Osteocyte (in vitro differentiated cells): ENCODE data around the gene CPEB3. TPM values are rescaled to one million over a fixed set of nuclear protein-coding genes. Genes with fewer than 3 reads are reported as not detected.
A peak's percentile ranks its signal among the peaks of the same experiment; 100 is the strongest.
"Not testable (repeated sequence)": the region's sequence is repeated elsewhere in the genome, so short reads cannot be mapped to it uniquely, and the experiment has no call there.

Source experiments
- DNase-seq: peaks from one replicate; pipeline ENCODE4 v3.0.0; 2021; ENCODE audit warnings: mixed read lengths; ENCODE audit not compliant: unreplicated experiment; ENCODE audit errors: extremely low spot score
- H3K27ac Mint-ChIP-seq: one replicate; pipeline ENCODE4 v1.8.0; 2021; ENCODE audit warnings: mild to moderate bottlenecking, mixed read lengths; ENCODE audit not compliant: unreplicated experiment
- H3K27me3 Mint-ChIP-seq: one replicate; pipeline ENCODE4 v1.8.0; 2021; ENCODE audit warnings: mixed read lengths; ENCODE audit not compliant: unreplicated experiment
- H3K36me3 Mint-ChIP-seq: one replicate; pipeline ENCODE4 v1.8.0; 2021; ENCODE audit warnings: mixed read lengths; ENCODE audit not compliant: unreplicated experiment
- H3K4me1 Mint-ChIP-seq: one replicate; pipeline ENCODE4 v1.8.0; 2021; ENCODE audit warnings: mixed read lengths; ENCODE audit not compliant: unreplicated experiment
- H3K4me3 Mint-ChIP-seq: one replicate; pipeline ENCODE4 v1.8.0; 2021; ENCODE audit warnings: mild to moderate bottlenecking, moderate library complexity, mixed read lengths; ENCODE audit not compliant: unreplicated experiment
- H3K9me3 Mint-ChIP-seq: one replicate; pipeline ENCODE4 v1.8.0; 2021; ENCODE audit warnings: mixed read lengths; ENCODE audit not compliant: unreplicated experiment
- CTCF ChIP-seq: fragments of 200-600 bp; sonication (generic); IDR thresholded peaks from 2 replicates; pipeline ENCODE4 v1.5.0; 2021; ENCODE audit warnings: antibody characterized with exemption, mild to moderate bottlenecking, moderate library complexity
- total RNA-seq: library from RNA; stranded (reverse); gene quantifications from 2 replicates; pipeline ENCODE4 v1.2.1, GENCODE V29; 2021

Gene CPEB3
- total RNA-seq, 1 donor from 2014 or later = 2.0 TPM

- Mint-ChIP-seq H3K27me3 (no peaks in the 10 kb centered on the region), H3K9me3 (no peaks in the 10 kb centered on the region), H3K4me1 (peaks cover 15% of the 10 kb centered on the region), H3K36me3 (peaks cover 1% of the 10 kb centered on the region), H3K4me3 (no peak overlapping the region), H3K27ac (no peak overlapping the region)
- DNase-seq = no peak
- TF ChIP-seq CTCF = no peak
Observed at GRCh38 chr10:92146107-92146506, 144.8 kb downstream of the CPEB3 start.

DNA sequence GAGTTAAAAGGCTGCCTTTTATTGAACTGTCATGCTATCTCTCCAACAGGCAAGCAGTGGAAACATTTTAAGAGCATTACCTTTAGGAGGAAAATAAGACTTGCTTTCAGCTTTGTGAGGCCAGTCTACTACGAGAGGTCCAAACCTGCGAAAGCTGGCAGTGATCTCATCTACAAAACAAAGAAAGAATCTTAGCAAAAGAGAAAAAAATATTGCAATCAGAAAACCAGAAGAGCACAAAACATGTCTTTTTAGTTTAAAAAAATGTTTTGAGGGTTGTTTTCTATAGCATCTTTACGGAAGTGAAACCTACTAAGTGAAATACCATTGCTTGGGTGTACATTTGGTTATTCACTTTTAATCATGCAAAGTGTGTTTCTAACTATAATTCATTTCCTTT, 147.9 kb downstream of the CPEB3 start:
- Mint-ChIP-seq H3K36me3 (peaks cover 7% of the 10 kb centered on the region), H3K4me1 (peaks cover 15% of the 10 kb centered on the region), H3K4me3 (no peak overlapping the region), H3K27ac (peak overlapping the region; percentile 10), H3K9me3 (no peaks in the 10 kb centered on the region), H3K27me3 (no peaks in the 10 kb centered on the region)
- TF ChIP-seq CTCF = no peak
- DNase-seq = no peak

- H3K9me3 Mint-ChIP-seq = no peaks in the 10 kb centered on the region
- peaks cover 15% of the 10 kb centered on the region for H3K4me1 Mint-ChIP-seq
- peak; percentile 11 for TF ChIP-seq CTCF
- no peak for DNase-seq
- H3K4me3 Mint-ChIP-seq = no peak overlapping the region
- H3K27me3 Mint-ChIP-seq = no peaks in the 10 kb centered on the region
- peaks cover 9% of the 10 kb centered on the region for H3K36me3 Mint-ChIP-seq
- H3K27ac Mint-ChIP-seq = peak overlapping the region; percentile 10
Observed at GRCh38 chr10:92142512-92142911, 148.4 kb downstream of the CPEB3 start.

DNA sequence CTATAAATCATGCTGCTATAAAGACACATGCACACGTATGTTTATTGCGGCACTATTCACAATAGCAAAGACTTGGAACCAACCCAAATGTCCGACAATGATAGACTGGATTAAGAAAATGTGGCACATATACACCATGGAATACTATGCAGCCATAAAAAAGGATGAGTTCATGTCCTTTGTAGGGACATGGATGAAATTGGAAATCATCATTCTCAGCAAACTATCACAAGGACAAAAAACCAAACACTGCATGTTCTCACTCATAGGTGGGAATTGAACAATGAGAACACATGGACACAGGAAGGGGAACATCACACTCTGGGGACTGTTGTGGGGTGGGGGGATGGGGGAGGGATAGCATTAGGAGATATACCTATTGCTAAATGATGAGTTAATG, 149.7 kb downstream of the CPEB3 start:
- H3K4me3 Mint-ChIP-seq, H3K27ac Mint-ChIP-seq: not testable (repeated sequence)

GRCh38 chr10:92134049-92134448, 156.8 kb downstream of the CPEB3 start:
- not testable (repeated sequence) for H3K27me3 Mint-ChIP-seq, DNase-seq, H3K4me1 Mint-ChIP-seq, H3K9me3 Mint-ChIP-seq, H3K4me3 Mint-ChIP-seq, H3K27ac Mint-ChIP-seq
- peaks cover 14% of the 10 kb centered on the region for H3K36me3 Mint-ChIP-seq

More for the DNA sequence above, 149.7 kb downstream of the CPEB3 start:
- DNase-seq, H3K27me3 Mint-ChIP-seq, H3K9me3 Mint-ChIP-seq: not testable (repeated sequence)
- H3K4me1 Mint-ChIP-seq = peaks cover 15% of the 10 kb centered on the region
- H3K36me3 Mint-ChIP-seq = peaks cover 16% of the 10 kb centered on the region

GRCh38 chr10:92131275-92131820, 159.5 kb downstream of the CPEB3 start:
- Mint-ChIP-seq H3K4me1 (peaks cover 4% of the 10 kb centered on the region), H3K9me3 (no peaks in the 10 kb centered on the region), H3K4me3 (no peak overlapping the region), H3K27me3 (no peaks in the 10 kb centered on the region), H3K36me3 (peaks cover 4% of the 10 kb centered on the region), H3K27ac (no peak overlapping the region)
- no peak for DNase-seq
- TF ChIP-seq CTCF = no peak
